ENCODE measurements around the gene DMBT1. TPM values are rescaled to one million over a fixed set of nuclear protein-coding genes. Genes with fewer than 3 reads are reported as not detected.

DMBT1 gene
- total RNA-seq, 3 donors from 2014 or later, result 37.2 to 2,543 (median 408) TPM

- TF ChIP-seq CTCF (IDR thresholded peaks at IDR 0.05), result no peak
- DNase-seq (no peak), ATAC-seq (no peak)
- Histone ChIP-seq H3K9me3 (no peaks in the 10 kb centered on the region), H3K36me3 (ENCODE audit: low read depth) (no peaks in the 10 kb centered on the region), H3K4me3 (no peak overlapping the region), H3K4me1 (ENCODE audit: low read depth) (no peaks in the 10 kb centered on the region)
- intact Hi-C loops (cut with DNase I, micrococcal nuclease), result no loop called here
These were observed 43.8 kb upstream of the DMBT1 start for GRCh38 chr10:122516734-122517133.

GRCh38 chr10:122519144-122519543, 41.4 kb upstream of the DMBT1 start:
- Histone ChIP-seq H3K9me3 (no peaks in the 10 kb centered on the region), H3K36me3 (ENCODE audit: low read depth) (no peaks in the 10 kb centered on the region), H3K4me1 (ENCODE audit: low read depth) (no peaks in the 10 kb centered on the region), H3K4me3 (no peak overlapping the region)
- no peak for TF ChIP-seq CTCF (IDR thresholded peaks at IDR 0.05)
- intact Hi-C loops (cut with DNase I, micrococcal nuclease), result no loop called here
- ATAC-seq (no peak), DNase-seq (no peak)

GRCh38 chr10:122519873-122520272, 40.7 kb upstream of the DMBT1 start:
- DNase-seq, result no peak
- no peak for TF ChIP-seq CTCF (IDR thresholded peaks at IDR 0.05)
- Histone ChIP-seq H3K4me1 (ENCODE audit: low read depth) (no peaks in the 10 kb centered on the region), H3K4me3 (no peak overlapping the region), H3K36me3 (ENCODE audit: low read depth) (no peaks in the 10 kb centered on the region), H3K9me3 (no peaks in the 10 kb centered on the region)
- intact Hi-C loops (cut with DNase I, micrococcal nuclease), result no loop called here
- ATAC-seq, result no peak

GRCh38 chr10:122521011-122521410, 39.5 kb upstream of the DMBT1 start:
- no peaks in the 10 kb centered on the region for H3K9me3 ChIP-seq
- H3K4me1 ChIP-seq (ENCODE audit: low read depth), result no peaks in the 10 kb centered on the region
- DNase-seq (no peak), ATAC-seq (no peak)
- H3K4me3 ChIP-seq, result no peak overlapping the region
- H3K36me3 ChIP-seq (ENCODE audit: low read depth), result no peaks in the 10 kb centered on the region
- intact Hi-C loops (cut with DNase I, micrococcal nuclease), result no loop called here
- no peak for TF ChIP-seq CTCF (IDR thresholded peaks at IDR 0.05)

- ATAC-seq, result no peak
- TF ChIP-seq CTCF (IDR thresholded peaks at IDR 0.05), result no peak
- intact Hi-C loops (cut with DNase I, micrococcal nuclease), result loop anchor here in 1 of 2 donors (5.0 kb wide), 1 partner anchor 42 kb away; no protein-coding TSS in a partner anchor
- DNase-seq, result no peak
- H3K36me3 ChIP-seq (ENCODE audit: low read depth), result no peaks in the 10 kb centered on the region
- H3K9me3 ChIP-seq, result no peaks in the 10 kb centered on the region
- no peak overlapping the region for H3K4me3 ChIP-seq
- no peaks in the 10 kb centered on the region for H3K4me1 ChIP-seq (ENCODE audit: low read depth)
These were observed 35.7 kb upstream of the DMBT1 start for GRCh38 chr10:122524811-122525210.

- intact Hi-C loops (cut with DNase I, micrococcal nuclease), result loop anchor here in 1 of 2 donors (5.0 kb wide), 1 partner anchor 42 kb away; no protein-coding TSS in a partner anchor
- no peaks in the 10 kb centered on the region for H3K36me3 ChIP-seq (ENCODE audit: low read depth)
- peak in 2 of 3 donors; percentile 55 to 76 for DNase-seq
- no peak overlapping the region for H3K4me3 ChIP-seq
- TF ChIP-seq CTCF (IDR thresholded peaks at IDR 0.05), result no peak
- no peaks in the 10 kb centered on the region for H3K9me3 ChIP-seq
- peak; percentile 93 for ATAC-seq
- H3K4me1 ChIP-seq (ENCODE audit: low read depth), result no peaks in the 10 kb centered on the region
These were observed 34.8 kb upstream of the DMBT1 start for GRCh38 chr10:122525788-122526187.
